DOHH2 (cell line): ENCODE results near the gene MYH11.
"Not testable (repeated sequence)": the region's sequence is repeated elsewhere in the genome, so short reads cannot be mapped to it uniquely, and the experiment has no call there.

Experiments used
- EZH2phosphoT487 ChIP-seq: fragments of 200-600 bp; sonication (generic); IDR thresholded peaks from 2 replicates; pipeline ENCODE4 v1.6.1; 2017; ENCODE audit warnings: borderline replicate concordance, mild to moderate bottlenecking, antibody characterized with exemption, low read length, moderate library complexity, mixed read lengths
- TF ChIP-seq, protein P1 (sequence below): fragments of 200-600 bp; sonication (generic); IDR thresholded peaks from one replicate; pipeline ENCODE4 v1.5.1; 2014; ENCODE audit warnings: antibody characterized with exemption, mild to moderate bottlenecking, low read depth, low read length; ENCODE audit not compliant: poor library complexity, severe bottlenecking

GRCh38 chr16:15850555-15850954, 6.3 kb downstream of the MYH11 start:
- TF ChIP-seq, protein P1, sequence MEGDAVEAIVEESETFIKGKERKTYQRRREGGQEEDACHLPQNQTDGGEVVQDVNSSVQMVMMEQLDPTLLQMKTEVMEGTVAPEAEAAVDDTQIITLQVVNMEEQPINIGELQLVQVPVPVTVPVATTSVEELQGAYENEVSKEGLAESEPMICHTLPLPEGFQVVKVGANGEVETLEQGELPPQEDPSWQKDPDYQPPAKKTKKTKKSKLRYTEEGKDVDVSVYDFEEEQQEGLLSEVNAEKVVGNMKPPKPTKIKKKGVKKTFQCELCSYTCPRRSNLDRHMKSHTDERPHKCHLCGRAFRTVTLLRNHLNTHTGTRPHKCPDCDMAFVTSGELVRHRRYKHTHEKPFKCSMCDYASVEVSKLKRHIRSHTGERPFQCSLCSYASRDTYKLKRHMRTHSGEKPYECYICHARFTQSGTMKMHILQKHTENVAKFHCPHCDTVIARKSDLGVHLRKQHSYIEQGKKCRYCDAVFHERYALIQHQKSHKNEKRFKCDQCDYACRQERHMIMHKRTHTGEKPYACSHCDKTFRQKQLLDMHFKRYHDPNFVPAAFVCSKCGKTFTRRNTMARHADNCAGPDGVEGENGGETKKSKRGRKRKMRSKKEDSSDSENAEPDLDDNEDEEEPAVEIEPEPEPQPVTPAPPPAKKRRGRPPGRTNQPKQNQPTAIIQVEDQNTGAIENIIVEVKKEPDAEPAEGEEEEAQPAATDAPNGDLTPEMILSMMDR: not testable (repeated sequence)
- not testable (repeated sequence) for TF ChIP-seq EZH2phosphoT487
